ENCODE results near the gene ANGEL2. TPM values are rescaled to one million over a fixed set of nuclear protein-coding genes. Genes with fewer than 3 reads are reported as not detected.
"Not testable (repeated sequence)": the region's sequence is repeated elsewhere in the genome, so short reads cannot be mapped to it uniquely, and the experiment has no call there.

ANGEL2 gene
- total RNA-seq, 1 donor, result 43.6 TPM

- TF ChIP-seq, protein P1, sequence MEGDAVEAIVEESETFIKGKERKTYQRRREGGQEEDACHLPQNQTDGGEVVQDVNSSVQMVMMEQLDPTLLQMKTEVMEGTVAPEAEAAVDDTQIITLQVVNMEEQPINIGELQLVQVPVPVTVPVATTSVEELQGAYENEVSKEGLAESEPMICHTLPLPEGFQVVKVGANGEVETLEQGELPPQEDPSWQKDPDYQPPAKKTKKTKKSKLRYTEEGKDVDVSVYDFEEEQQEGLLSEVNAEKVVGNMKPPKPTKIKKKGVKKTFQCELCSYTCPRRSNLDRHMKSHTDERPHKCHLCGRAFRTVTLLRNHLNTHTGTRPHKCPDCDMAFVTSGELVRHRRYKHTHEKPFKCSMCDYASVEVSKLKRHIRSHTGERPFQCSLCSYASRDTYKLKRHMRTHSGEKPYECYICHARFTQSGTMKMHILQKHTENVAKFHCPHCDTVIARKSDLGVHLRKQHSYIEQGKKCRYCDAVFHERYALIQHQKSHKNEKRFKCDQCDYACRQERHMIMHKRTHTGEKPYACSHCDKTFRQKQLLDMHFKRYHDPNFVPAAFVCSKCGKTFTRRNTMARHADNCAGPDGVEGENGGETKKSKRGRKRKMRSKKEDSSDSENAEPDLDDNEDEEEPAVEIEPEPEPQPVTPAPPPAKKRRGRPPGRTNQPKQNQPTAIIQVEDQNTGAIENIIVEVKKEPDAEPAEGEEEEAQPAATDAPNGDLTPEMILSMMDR (IDR thresholded peaks at IDR 0.05; ENCODE audit: insufficient read depth, low read depth, low read length), result no peak
Measured at GRCh38 chr1:213054142-213054541, 38.5 kb upstream of the ANGEL2 start.

GRCh38 chr1:213053455-213053854 is 37.8 kb upstream of the ANGEL2 start:
- no peak for DNase-seq (ENCODE audit: low read depth)
- TF ChIP-seq, protein P1 (IDR thresholded peaks at IDR 0.05; ENCODE audit: insufficient read depth, low read depth, low read length), result no peak

More at GRCh38 chr1:213054142-213054541, 38.5 kb upstream of the ANGEL2 start:
- no peak for DNase-seq (ENCODE audit: low read depth)
- no peak overlapping the region for H3K4me3 ChIP-seq (ENCODE audit: low read depth, low read length)

GRCh38 chr1:213051881-213052202 is 36.2 kb upstream of the ANGEL2 start:
- no peak for DNase-seq (ENCODE audit: low read depth)
- peak overlapping the region; percentile 82 for H3K4me3 ChIP-seq (ENCODE audit: low read depth, low read length)
- TF ChIP-seq, protein P1 (IDR thresholded peaks at IDR 0.05; ENCODE audit: insufficient read depth, low read depth, low read length), result no peak

More at GRCh38 chr1:213053455-213053854, 37.8 kb upstream of the ANGEL2 start:
- H3K4me3 ChIP-seq (ENCODE audit: low read depth, low read length), result no peak overlapping the region

DNA sequence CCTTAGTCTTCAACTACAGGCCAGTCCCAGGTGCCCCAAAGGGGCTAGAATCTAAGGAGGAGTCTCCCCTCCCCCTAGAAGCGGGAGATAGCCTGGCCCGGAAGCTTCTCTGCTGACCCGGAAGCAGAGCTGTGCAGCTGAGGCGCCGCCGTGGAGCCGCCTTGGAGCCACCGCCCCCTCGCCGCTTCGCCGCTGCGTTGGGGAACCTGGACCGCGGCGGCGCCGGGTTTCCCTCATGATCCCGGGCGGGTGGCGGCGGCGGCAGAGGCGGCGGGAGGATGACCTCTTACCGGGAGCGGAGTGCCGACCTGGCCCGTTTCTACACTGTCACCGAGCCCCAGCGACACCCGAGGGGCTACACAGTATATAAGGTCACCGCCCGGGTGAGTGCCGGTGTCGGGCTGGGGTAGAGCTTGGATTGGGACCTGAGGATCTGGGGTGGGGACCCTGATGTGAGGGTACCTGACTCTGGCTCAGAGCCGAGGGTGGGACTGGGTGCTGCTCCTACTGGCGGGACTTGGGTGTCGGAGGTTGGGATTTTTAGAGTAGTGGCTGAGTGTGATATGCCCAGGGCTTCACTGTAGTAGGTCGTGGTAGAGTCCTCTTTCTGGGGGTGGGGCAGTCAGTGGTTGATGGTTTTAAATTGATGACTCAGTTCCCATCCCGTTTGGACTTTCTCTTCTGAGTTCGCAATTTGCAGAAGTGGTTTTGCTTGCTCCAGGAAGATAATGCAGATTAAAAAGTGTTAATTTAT is 35.6 kb upstream of the ANGEL2 start, which contains the start of gene RPS6KC1:
Gene RPS6KC1, plus strand, starts transcription at position 115 of the 754 bp plus-strand sequence. Its CDS starts 164 bp downstream, at position 279.
- H3K4me3 ChIP-seq (ENCODE audit: low read depth, low read length), result peak within 1 kb of the TSS; percentile 82
- peak; percentile 78 for DNase-seq (ENCODE audit: low read depth)
- TF ChIP-seq, protein P1 (IDR thresholded peaks at IDR 0.05; ENCODE audit: insufficient read depth, low read depth, low read length), result no peak

DNA sequence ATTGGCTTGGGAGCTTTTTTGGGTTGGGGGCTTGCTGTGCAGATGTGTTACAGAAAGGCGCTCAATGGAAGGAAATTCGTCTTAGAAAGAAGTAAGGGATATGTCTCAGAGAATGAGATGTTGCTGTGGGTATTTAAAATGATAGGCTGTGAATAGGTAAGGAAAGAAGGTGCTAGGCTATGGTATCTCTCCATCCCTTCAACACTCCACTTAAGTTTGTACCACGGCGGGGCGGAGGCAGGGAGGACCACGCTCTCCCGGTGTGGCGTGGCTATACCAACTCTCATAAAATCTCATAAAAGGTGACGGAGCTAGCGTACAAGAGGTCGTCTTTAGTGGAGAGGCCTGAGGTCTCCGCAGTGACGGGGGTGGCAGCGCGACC is 35.1 kb upstream of the ANGEL2 start:
- DNase-seq (ENCODE audit: low read depth), result no peak
- H3K4me3 ChIP-seq (ENCODE audit: low read depth, low read length), result peak overlapping the region; percentile 82
- TF ChIP-seq, protein P1 (IDR thresholded peaks at IDR 0.05; ENCODE audit: insufficient read depth, low read depth, low read length), result no peak

GRCh38 chr1:213049232-213049631 is 33.6 kb upstream of the ANGEL2 start:
- TF ChIP-seq, protein P1 (IDR thresholded peaks at IDR 0.05; ENCODE audit: insufficient read depth, low read depth, low read length), result no peak
- no peak overlapping the region for H3K4me3 ChIP-seq (ENCODE audit: low read depth, low read length)
- no peak for DNase-seq (ENCODE audit: low read depth)

DNA sequence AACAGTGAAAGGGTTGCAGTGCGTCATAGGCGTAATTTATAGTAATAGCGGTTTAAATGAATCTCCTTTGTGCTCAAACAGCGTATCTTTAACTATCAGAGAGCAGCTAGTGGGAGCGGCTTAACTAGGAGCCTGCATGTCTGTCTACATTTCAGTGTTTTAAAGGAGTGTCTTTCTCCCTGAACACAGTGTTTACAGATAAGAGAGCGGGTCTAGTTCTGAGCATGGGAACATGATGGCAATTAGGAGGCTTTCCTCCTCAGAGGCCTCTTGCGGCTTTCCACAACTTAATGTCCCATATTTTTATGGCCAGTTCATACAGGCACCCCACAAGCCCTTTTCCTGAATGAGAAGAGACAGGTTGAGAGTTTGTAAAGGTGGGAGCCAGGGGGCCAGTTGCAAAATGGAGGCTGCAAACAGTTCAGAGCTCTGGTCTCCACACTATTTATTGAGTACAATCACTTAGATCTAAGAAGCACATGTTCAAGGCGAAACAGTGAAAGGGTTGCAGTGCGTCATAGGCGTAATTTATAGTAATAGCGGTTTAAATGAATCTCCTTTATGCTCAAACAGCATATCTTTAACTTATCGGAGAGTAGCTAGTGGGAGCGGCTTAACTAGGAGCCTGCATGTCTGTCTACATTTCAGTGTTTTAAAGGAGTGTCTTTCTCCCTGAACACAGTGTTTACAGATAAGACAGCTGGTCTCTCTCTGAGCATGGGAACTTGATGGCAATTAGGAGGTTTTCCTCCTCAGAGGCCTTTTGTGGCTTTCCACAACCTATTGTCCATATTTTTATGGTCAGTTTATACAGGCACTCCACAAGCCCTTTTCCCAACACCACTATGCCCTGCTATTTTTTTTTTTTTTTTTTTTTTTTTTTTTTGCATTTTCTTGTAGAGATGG is 29.9 kb upstream of the ANGEL2 start:
- DNase-seq (ENCODE audit: low read depth), result peak; percentile 75
- H3K4me3 ChIP-seq (ENCODE audit: low read depth, low read length), result not testable (repeated sequence)

Measured in fibroblast of villous mesenchyme (primary cell).